Right atrium auricular region (tissue), 2 donors: ENCODE results near the gene PRODH2. TPM values are rescaled to one million over a fixed set of nuclear protein-coding genes. Genes with fewer than 3 reads are reported as not detected.
"Not testable (repeated sequence)": the region's sequence is repeated elsewhere in the genome, so short reads cannot be mapped to it uniquely, and the experiment has no call there.

Source experiments
- DNase-seq: peaks from one replicate; pipeline ENCODE4 v3.0.0-alpha.2; 2019; ENCODE audit warnings: low spot score
- H3K27ac ChIP-seq, 2 donors: fragments of 200-600 bp; sonication (generic); 1 replicate in 1 of 2; 2 replicates in 1 of 2; pipeline ENCODE4 v1.5.1; 2016 to 2019
- H3K27me3 ChIP-seq, 2 donors: fragments of 200-600 bp; sonication (generic); one replicate each; pipeline versions ENCODE4 v1.5.1 to v1.6.0; 2017 to 2019
- H3K36me3 ChIP-seq: fragments of 200-600 bp; sonication (generic); one replicate; pipeline ENCODE4 v1.5.1; 2016
- H3K4me1 ChIP-seq, 2 donors: fragments of 200-600 bp; sonication (generic); one replicate each; pipeline versions ENCODE4 v1.5.1 to v1.6.0; 2017 to 2019
- H3K4me3 ChIP-seq, 2 donors: fragments of 200-600 bp; sonication (generic); 1 replicate in 1 of 2; 2 replicates in 1 of 2; pipeline ENCODE4 v1.5.1; 2017 to 2019; ENCODE audit warnings: mild to moderate bottlenecking in 1 of 2, moderate library complexity in 1 of 2
- H3K9me3 ChIP-seq, 2 donors: fragments of 200-600 bp; sonication (generic); one replicate each; pipeline ENCODE4 v1.5.1; 2019
- total RNA-seq, 2 donors: library from RNA; depleted of rRNA; stranded (reverse); fragments of >200 nt; gene quantifications; one replicate each; pipeline ENCODE4 v1.1.0, GENCODE V29; 2016
- TF ChIP-seq, protein P1 (sequence below), 2 donors: fragments of 200-600 bp; sonication (generic); IDR thresholded peaks; one replicate each; pipeline ENCODE4 v1.5.1; 2019; ENCODE audit warnings: antibody characterized with exemption in 2 of 2

Gene PRODH2
- total RNA-seq, 2 donors from 2014 or later = not detected

DNA sequence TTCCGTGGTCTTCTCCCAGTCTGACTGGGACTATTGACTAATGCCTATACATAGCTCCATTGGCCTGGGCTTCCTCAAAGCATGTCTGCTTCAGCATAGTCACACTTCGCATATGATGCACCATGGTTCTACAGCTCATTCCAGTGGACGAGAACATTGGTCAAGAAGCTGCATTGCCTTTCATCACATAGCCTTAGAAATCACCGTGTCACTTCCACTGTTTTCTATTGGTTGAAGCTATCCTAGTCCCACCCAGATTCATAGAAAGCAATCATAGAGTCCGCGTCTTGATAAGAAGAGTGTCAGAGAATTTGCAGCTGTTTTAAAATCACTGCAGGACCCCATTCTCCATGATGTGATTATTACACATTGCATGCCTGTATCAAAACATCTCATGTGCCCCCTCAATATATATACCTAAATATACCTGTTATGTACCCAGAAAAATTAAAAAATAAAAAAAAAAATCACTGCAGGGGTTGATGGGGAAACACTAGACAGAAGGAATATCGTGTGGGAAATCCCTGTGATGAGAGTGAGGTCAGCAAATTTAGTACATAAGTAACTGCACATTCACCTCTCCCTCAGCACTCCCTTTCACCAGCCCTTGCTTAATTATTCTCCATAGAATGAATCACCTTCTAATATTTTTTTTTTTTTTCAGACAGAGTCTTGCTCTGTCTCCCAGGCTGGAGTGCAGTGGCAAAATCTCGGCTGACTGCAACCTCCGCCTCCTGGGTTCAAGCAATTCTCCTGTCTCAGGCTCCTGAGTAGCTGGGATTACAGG lies 39.4 kb downstream of the PRODH2 start:
- Histone ChIP-seq H3K27ac (no peak overlapping the region), H3K4me3 (no peak overlapping the region), H3K36me3 (no peaks in the 10 kb centered on the region), H3K27me3 (no peaks in the 10 kb centered on the region), H3K9me3 (no peaks in the 10 kb centered on the region), H3K4me1 (peaks cover 0 to 16% of the 10 kb centered on the region in 2 donors)
- TF ChIP-seq, protein P1, sequence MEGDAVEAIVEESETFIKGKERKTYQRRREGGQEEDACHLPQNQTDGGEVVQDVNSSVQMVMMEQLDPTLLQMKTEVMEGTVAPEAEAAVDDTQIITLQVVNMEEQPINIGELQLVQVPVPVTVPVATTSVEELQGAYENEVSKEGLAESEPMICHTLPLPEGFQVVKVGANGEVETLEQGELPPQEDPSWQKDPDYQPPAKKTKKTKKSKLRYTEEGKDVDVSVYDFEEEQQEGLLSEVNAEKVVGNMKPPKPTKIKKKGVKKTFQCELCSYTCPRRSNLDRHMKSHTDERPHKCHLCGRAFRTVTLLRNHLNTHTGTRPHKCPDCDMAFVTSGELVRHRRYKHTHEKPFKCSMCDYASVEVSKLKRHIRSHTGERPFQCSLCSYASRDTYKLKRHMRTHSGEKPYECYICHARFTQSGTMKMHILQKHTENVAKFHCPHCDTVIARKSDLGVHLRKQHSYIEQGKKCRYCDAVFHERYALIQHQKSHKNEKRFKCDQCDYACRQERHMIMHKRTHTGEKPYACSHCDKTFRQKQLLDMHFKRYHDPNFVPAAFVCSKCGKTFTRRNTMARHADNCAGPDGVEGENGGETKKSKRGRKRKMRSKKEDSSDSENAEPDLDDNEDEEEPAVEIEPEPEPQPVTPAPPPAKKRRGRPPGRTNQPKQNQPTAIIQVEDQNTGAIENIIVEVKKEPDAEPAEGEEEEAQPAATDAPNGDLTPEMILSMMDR (IDR thresholded peaks at IDR 0.05) = no peak
- DNase-seq = no peak

DNA sequence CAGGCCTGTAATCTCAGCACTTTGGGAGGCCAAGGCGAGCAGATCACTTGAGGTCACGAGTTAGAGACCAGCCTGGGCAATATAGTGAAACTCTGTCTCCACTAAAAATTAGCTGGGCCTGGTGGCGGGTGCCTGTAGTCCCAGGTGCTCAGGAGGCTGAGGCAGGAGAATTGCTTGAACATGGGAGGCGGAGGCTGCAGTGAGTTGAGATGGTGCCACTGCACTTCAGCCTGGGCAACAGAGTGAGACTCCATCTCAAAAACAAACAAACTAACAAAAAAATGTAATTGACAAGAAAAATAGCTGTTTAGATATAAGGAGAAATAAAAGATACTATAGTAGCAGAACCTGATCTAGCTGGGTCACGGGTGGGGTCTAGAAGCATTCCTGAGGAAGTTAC lies 40.3 kb downstream of the PRODH2 start:
- H3K36me3 ChIP-seq, H3K9me3 ChIP-seq, DNase-seq, H3K4me3 ChIP-seq, H3K27me3 ChIP-seq, H3K27ac ChIP-seq: not testable (repeated sequence)
- peaks cover 0 to 21% of the 10 kb centered on the region in 2 donors for H3K4me1 ChIP-seq

DNA sequence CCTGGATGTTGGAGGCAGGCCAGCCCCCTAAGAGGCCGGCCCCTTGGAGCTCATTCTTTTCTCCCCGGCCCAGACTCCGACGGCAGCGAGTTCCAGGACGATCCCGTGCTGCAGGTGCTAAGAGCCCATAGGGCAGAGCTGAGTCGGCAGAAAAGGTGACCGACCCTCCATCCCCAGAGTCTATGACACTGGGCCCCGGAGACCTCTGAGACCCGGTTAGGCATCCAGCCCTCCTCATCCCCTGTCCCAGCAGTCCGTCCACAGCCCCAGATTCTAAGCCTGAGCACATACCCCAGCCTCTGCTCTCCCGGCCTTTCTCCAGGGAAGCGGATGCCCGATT lies 44.6 kb downstream of the PRODH2 start:
- no peaks in the 10 kb centered on the region for H3K27me3 ChIP-seq
- peaks cover 0 to 6% of the 10 kb centered on the region in 2 donors for H3K4me1 ChIP-seq
- TF ChIP-seq, protein P1 (IDR thresholded peaks at IDR 0.05) = no peak
- no peak for DNase-seq
- no peaks in the 10 kb centered on the region for H3K9me3 ChIP-seq
- H3K36me3 ChIP-seq = peaks cover 15% of the 10 kb centered on the region
- no peak overlapping the region for H3K27ac ChIP-seq
- H3K4me3 ChIP-seq = no peak overlapping the region

DNA sequence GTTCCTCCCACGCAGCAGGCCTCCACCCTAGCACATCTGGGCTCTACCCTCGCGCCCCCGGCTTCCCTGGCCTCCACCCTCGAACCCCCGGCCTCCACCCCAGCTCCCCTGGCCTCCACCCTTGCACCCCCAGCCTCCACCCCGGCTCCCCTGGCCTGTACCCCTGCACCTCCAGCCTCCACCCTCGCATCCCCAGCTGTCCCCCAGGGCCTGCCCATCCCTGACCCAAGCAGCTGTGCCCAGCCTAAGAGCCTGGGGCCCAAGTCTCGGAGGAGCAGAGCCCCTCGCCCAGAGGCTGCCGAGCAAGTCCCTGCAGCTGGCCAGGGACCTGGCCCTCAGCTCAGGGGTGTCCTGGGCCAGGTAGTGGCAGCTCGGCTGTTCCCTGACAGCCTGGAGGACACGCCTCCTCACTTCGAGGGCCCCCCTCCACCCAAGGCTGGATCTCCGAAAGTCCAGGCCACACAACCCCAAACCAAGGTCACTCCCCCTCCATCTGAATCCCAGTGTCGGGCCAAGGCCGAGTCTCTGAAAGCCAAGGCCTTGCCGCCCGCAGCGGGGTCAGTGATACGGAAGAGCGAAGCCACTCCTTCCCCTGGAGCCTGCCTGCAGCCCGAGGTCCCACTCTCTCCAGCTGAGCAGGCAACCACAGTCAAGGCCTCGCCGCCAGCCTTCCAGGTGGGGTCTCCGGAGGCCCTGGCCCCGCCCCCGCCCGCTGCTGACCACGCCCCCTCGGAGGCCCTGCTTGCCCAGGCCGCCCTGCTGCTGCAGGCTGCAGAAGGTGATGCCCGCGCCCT lies 45.2 kb downstream of the PRODH2 start:
- no peak for DNase-seq
- Histone ChIP-seq H3K27ac (no peak overlapping the region), H3K4me1 (peaks cover 0 to 6% of the 10 kb centered on the region in 2 donors), H3K27me3 (no peaks in the 10 kb centered on the region), H3K9me3 (no peaks in the 10 kb centered on the region), H3K36me3 (peaks cover 20% of the 10 kb centered on the region), H3K4me3 (no peak overlapping the region)
- TF ChIP-seq, protein P1 (IDR thresholded peaks at IDR 0.05) = no peak

DNA sequence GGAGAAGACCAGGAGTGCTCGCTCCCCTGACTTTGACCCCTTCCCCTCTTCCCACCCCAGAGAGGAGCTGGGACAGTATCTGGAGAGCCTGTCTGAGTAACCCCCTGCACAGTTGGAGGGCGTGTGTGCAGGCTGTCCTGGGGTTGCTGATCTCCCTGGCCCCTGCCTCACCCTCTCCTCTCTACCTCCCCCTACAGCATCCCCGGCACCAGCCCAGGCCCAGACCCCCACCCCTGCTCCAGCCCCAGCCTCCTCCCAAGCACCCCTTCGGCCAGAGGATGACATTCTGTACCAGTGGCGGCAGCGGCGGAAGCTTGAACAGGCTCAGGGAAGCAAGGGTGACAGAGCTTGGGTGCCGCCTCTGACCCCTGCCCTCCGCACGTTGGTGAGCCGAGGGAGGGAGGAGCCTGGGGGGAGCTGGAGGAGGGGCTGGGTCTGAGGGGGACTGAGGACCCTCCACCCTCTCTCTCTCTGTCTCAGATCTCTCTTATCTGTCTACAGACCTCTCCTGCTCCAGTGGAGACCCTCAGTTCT lies 46.0 kb downstream of the PRODH2 start:
- Histone ChIP-seq H3K27me3 (no peaks in the 10 kb centered on the region), H3K9me3 (no peaks in the 10 kb centered on the region), H3K27ac (no peak overlapping the region), H3K4me3 (no peak overlapping the region), H3K36me3 (peaks cover 29% of the 10 kb centered on the region), H3K4me1 (peaks cover 0 to 6% of the 10 kb centered on the region in 2 donors)
- no peak for DNase-seq
- TF ChIP-seq, protein P1 (IDR thresholded peaks at IDR 0.05) = no peak
